ENCODE results near the gene ATP11B.
A peak's percentile ranks its signal among the peaks of the same experiment; 100 is the strongest.
"Not testable (repeated sequence)": the region's sequence is repeated elsewhere in the genome, so short reads cannot be mapped to it uniquely, and the experiment has no call there.

The ATP11B gene

DNA sequence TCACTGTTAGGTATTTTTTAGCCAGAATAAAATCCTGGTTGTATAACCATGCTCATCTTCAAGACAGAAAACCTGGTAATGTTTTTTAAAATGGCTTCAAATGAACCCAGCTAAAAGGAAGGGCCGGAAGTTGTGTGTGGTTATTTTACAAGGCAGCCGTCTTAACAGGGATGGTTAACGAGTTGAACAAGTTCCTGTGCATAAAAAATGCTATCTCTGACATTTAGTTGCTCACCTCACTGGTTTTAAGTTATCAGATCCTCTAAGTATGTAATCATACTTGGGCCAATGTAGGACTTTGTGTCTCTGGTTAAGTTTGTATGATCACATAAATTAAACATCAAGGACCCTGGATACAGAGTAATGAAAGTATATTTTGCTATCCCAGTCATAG, 2.1 kb downstream of the ATP11B start:
- DNase-seq, result peak in 4 of 5 donors; percentile 21 to 80 (median 36)

- no peak for DNase-seq
Observed at GRCh38 chr3:182796310-182796709, 3.0 kb downstream of the ATP11B start.

GRCh38 chr3:182797876-182798275, 4.6 kb downstream of the ATP11B start:
- DNase-seq, result no peak

- not testable (repeated sequence) for DNase-seq
Observed at GRCh38 chr3:182799143-182799542, 5.8 kb downstream of the ATP11B start.

DNA sequence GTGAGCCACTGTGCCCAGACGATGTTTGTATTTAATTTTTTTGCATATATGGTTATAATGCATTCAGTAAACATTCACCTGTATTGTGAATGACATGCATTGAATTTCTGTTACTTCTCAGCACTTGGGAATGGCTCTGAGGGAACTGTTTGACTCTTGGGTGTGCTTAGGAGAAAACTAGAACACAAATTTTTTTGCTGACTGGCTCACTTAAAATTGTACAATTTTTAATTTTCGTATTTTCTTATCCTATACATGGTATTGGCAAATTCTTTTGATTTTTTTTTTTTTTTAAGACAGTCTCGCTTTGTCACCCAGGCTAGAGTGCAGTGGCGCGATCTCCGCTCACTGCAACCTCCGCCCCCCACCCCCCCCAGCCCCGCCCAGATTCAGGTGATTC, 7.2 kb downstream of the ATP11B start:
- DNase-seq, result no peak

DNA sequence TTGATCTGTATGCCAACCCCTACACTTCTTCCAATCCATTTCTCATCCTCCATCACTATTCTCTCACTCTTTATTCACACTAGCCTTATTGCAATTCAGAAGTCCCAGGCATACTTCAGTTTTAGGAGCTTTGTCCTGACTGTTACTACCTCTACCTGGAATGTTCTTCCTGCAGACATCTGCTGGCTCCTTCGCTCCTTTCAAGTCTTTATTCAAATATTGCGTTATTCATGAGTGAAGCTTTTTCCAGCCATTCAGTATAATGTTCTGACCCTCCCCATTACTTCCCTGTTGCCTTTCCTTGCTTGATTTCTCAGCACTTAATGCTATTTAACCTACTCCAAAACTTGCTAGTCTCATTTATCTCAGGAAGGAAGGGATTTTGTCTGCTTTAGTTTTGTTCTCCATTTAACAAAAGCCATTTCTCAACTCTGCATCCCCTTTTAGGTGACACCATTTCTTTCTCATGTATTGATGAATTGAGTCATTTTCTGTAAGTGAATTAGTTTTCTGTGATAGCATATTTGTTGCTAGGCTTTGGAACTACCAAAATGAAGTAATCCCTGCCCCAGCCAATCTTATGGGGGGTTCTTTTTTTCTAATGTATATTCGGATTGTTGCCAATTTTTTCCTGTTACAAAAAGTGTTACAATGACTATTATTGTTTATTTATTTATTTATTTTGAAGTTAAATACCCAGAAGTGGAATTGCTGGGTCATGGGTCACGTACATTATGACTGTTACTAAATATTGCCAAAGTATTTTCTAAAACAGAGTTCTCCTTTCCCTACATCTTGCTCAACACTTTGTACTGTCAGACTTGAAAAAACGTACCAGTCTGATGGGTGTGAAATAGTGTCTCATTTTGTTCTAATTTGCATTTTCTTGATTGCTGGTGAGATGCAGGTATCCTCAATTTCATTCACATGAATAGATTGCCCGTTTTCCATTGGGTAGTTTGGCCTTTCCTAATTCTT, 9.4 kb downstream of the ATP11B start:
- no peak for DNase-seq

GRCh38 chr3:182803596-182803995, 10.3 kb downstream of the ATP11B start:
- DNase-seq, result no peak

- DNase-seq, result no peak
Observed at GRCh38 chr3:182807061-182807460, 13.8 kb downstream of the ATP11B start.

DNA sequence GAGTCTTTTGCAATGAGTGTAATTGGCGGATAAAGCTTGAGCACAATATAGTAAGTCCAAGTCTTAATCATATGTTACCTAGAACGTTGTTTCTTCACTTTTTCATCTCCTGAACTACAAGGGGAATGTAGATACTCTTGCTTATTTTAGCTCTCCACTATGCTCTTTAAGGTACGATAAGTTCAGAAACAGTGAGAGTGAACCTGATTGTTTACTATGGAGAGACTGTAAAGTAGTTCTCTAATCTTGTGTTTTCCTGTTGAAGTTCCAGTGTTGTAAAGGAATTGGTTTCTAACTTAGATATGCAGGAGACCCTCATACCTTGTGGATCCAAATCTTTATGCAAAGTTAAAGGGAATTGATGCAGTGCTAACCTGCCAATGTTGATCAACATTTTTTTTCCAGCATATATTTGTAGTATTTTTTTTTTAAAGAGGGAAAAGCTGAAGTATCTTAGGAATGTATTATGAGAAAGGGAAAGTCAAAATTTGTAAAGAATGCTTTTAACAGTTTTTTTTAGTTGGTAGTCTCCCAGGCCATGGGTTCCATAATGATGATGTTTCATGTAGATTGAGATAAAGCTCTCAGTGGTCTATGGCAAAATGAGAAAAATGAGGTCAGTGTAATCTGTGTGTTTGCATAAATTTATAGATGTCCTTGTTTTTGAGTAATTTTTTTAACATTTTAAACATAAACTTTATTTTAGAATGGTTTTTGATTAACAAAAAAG, 14.9 kb downstream of the ATP11B start:
- DNase-seq, result no peak

DNA sequence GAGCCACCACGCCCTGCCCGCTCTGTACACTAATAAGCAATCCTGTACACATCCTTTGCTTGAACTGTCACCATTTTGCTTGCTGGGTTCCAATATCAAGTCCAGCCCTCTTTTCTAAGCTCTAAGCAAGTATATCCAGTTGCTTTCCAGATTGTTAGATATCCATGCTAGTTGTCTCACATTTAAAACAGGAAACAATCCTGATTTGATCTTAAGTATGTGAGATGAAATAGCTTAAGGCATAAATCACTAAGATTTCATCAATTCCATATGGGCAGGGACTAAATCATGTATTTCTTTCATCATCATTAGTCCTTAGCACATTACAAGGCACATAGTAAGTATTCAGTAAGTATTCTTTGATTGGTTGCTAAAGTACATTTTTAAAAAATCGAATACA, 16.2 kb downstream of the ATP11B start:
- no peak for DNase-seq

GRCh38 chr3:182810574-182811268, 17.4 kb downstream of the ATP11B start:
- DNase-seq, result no peak

- DNase-seq, result no peak
Observed at GRCh38 chr3:182811269-182811596, 17.9 kb downstream of the ATP11B start.

DNA sequence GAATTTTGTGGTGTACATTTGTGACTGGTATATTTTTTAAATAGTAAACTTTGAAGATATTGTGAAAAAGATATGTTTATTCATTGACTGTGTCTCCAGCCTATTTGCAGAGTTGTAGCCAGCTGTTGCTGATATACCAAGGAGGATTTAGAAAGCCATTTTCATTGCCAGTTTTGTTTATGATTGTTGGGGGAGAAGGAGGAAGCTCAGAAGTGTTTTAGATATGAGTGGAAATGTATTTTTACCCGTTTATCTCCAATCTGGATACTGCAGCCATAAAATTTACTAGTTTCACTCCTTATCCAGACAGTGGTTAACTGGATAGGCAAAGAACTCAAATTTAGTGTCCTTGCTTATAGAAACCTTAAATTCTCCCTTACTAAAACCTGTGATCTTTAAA, 18.8 kb downstream of the ATP11B start:
- no peak for DNase-seq

DNA sequence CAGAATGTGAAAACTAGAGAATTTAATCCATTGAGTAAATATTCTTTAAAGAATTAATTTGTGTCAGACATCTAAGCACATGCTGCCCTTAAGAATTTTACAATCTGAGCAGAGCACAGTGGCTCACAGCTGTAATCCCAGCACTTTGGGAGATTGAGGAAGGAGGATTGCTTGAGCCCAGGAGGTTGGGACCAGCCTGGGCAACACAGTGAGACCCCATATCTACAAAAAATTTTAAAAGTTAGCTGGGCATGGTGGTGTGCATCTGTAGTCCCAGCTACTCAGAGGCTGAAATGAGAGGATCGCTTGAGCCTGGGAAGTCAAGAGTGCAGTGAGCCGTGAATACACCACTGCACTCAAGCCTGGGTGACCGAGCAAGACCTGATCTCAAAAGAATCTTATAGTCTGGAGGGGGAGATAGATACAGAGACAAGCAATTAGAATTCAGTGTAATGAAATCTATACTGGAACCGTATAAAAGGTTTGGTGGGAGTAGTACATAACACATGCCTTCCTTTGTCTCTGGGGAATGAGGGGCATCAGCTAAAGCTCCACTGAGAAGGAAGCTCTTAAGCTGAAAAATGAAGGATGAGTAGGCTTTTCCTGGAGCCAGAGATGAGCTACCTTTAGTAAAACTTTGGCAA, 21.2 kb downstream of the ATP11B start:
- no peak for DNase-seq

DNA sequence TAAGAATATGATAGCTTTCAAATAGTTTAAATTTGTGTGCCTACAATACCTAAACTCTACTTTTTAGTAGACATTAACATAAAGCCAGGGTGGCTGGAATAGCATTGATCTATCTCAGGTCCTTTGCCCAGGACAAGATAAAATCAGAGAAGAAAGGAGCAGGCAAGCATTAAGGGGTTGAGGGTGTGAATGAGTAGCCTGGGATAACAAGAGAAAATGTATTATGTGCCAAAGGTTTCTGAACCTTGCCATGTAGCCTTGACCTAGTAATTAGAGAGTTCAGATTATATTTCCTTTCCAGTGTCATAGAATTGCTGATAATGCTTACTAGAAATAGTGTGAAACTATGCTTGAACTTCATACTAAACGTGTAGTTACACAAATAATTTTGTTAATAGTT, 22.9 kb downstream of the ATP11B start:
- no peak for DNase-seq

DNA sequence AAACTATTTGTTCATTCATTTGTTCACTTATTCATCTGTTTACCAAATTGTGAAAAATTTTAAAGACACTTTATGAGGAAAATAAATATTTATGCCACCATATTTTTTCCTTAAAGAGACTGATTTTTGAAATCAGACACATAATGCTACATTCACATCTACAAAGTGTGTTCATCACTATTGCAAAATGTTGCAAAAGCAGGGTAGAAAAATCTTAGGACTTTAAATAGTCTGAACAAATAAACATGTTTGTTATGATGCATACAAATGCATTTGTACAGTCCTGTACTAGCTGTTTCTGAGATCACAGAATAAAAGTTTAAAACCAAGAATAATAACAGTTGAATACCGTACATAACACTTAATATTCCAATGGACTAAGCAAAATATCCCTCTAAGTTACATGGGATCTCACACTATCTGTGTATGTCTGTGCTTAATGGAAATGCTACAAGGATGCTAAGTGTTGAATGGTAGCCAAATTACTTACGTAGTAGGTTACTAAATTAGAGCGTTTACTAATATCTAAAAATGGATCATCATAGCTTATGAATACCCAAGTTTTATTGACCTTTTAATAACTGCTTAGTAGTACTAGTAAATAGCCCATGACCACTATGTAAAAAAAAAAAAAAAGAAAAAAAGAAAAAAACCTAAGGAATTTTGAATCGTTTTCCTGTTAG, 25.1 kb downstream of the ATP11B start:
- DNase-seq, result no peak

DNA sequence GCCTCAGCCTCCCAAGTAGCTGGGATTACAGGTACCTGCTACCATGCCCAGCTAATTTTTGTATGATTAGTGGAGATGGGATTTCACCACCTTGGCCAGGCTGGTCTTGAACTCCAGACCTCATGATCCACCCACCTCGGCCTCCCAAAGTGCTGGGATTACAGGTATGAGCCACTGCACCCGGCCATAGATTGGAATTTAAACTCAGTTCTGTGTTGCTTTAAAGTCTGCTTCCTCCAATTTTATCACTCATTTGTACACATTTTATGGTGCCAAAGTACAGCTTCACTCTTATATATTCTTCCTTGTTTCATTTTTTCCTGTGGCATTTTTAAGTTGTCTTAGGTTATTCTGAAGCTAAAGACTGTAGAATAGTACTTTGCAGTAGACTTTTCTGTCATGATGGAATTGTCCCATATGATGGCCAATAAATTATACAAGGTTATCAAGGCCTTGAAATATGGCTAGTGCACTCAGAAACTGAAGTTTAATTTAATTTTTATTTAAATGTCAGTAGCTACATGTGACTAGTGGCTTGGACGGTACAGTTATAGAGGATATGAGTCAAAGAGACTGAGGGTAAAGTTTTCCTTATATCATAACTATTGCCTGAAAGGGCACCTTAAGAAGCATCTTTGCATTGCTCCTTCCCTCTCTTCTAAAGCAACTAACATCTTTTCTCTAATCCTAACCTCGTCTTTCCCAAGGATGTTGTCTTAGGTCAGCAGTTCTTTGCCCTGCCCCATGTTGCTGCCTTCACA, 28.1 kb downstream of the ATP11B start:
- DNase-seq, result no peak

DNA sequence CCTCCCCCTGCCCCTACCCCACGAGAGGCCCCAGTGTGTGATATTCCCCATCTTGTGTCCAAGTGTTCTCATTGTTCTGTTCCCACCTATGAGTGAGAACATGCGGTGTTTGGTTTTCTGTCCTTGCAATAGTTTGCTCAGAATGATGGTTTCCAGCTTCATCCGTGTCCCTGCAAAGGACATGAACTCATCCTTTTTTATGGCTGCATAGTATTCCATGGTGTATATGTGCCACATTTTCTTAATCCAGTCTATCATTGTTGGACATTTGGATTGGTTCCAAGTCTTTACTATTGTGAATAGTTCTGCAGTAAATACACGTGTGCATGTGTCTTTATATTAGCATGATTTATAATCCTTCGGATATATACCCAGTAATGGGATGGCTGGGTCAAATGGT, 29.0 kb downstream of the ATP11B start:
- not testable (repeated sequence) for DNase-seq

DNA sequence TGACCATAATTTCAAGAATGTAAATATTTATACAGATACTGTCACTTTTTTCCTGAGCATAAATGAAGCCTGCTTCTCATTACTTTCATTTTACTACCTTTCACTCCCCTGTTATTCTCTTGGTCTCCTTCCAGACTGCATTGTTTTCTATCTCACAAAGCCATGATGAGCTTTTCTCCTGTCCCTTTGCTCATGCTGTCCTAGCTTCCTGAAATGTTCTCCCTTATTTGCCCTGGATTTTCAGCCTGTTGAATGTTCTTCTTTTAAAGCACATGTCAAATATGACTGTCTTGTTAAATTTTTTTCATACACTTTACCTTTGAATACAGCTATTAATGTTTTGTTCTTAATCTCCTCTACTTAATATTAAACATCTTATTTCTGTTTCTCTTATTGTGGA, 31.7 kb downstream of the ATP11B start:
- no peak for DNase-seq

DNA sequence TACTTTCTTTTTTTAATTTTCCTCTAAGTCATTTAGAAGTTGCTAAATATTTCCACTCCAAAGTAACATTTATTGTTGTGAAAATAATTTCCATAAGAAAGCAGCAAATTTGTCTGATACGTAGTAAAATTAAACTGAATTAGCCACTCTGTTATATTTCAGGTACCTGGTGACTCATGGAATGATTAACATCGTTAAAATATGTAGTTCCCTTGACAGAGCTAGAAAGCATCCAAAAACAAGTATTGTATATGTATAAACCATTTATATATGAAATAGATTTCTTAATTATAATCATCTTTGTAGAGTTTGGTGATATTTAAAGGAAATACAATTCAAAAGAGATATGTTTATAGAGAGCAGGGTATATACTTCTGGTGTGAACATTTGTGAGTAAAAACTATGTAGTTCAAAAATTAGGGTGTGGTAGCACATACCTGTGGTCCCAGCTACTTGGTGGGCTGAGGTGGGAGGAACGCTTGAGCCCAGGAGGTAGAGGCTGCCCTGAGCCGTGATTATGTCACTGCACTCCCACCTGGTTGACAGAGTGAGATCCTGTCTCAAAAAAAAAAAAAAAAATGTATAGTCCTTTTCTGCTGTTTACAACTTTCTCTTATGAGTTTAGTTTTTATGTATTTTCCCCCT, 36.6 kb downstream of the ATP11B start:
- no peak for DNase-seq

DNA sequence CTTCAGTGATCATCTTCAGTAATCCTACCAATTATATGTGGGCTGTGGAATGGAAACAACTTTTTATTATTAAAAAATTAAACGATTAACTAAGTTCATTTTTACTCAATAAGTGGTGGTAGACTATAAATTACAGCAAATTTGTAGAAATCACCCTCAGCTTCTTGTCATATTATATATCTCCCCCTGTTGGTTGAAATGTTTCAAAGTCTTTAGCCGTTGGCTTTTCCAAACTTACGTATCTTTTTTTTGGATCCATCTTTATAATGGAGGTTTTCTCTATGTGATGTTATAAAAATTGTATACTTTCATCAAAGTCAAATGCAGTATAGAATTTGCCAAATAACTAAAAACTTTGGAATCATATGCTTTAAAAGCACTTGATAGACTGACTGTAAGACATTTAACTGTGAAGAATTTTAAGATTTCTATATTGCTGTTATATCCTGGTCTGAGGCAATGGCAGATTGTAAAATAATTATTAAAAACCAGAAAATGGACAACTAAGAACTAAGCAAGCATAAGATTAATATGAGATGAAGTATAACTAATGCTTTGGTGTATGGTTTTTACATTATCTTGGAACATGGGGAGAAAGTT, 44.7 kb downstream of the ATP11B start:
- no peak for DNase-seq
